NK-92 treated with Interleukin-12 subunit alpha and Interleukin-12 subunit beta, amount 100 ng/mL, for 24 hours (cell line): ENCODE data around the gene PTCH2.

Experiments used
- DNase-seq: peaks from one replicate; lab custom pipeline; 2025; lab: John Stamatoyannopoulos, UW

Gene PTCH2

GRCh38 chr1:44842862-44843655 is at the start of gene PTCH2:
TSS of gene PTCH2 (minus strand) at chr1:44843253. CDS start at chr1:44842932, 321 bp downstream.
- no peak for DNase-seq

GRCh38 chr1:44890007-44890406 is 47.0 kb upstream of the PTCH2 start:
- DNase-seq: no peak

- DNase-seq: no peak
Observed at GRCh38 chr1:44885406-44885805, 42.4 kb upstream of the PTCH2 start.

- no peak for DNase-seq
Observed at GRCh38 chr1:44884746-44885145, 41.7 kb upstream of the PTCH2 start.

- DNase-seq: no peak
Observed at GRCh38 chr1:44881011-44881632, 38.1 kb upstream of the PTCH2 start.

GRCh38 chr1:44874155-44874554 is 31.1 kb upstream of the PTCH2 start:
- DNase-seq: no peak

GRCh38 chr1:44870096-44870495 is 27.0 kb upstream of the PTCH2 start:
- DNase-seq: no peak

GRCh38 chr1:44867801-44868200 is 24.7 kb upstream of the PTCH2 start:
- no peak for DNase-seq

- no peak for DNase-seq
Observed at GRCh38 chr1:44862829-44863401, 19.9 kb upstream of the PTCH2 start.

- no peak for DNase-seq
Observed at GRCh38 chr1:44860891-44861425, 17.9 kb upstream of the PTCH2 start.

- DNase-seq: no peak
Observed at GRCh38 chr1:44860331-44860730, 17.3 kb upstream of the PTCH2 start.

GRCh38 chr1:44857446-44857845 is 14.4 kb upstream of the PTCH2 start:
- no peak for DNase-seq

GRCh38 chr1:44855742-44856141 is 12.7 kb upstream of the PTCH2 start:
- DNase-seq: no peak

GRCh38 chr1:44854970-44855369 is 11.9 kb upstream of the PTCH2 start:
- DNase-seq: no peak

GRCh38 chr1:44853201-44853600 is 10.1 kb upstream of the PTCH2 start:
- no peak for DNase-seq

GRCh38 chr1:44851308-44851707 is 8.3 kb upstream of the PTCH2 start:
- DNase-seq: no peak

- DNase-seq: no peak
Observed at GRCh38 chr1:44849575-44850132, 6.6 kb upstream of the PTCH2 start.

- no peak for DNase-seq
Observed at GRCh38 chr1:44848456-44849181, 5.6 kb upstream of the PTCH2 start.

- no peak for DNase-seq
Observed at GRCh38 chr1:44847845-44848244, 4.8 kb upstream of the PTCH2 start.

- DNase-seq: no peak
Observed at GRCh38 chr1:44846985-44847384, 3.9 kb upstream of the PTCH2 start.

- no peak for DNase-seq
Observed at GRCh38 chr1:44842486-44842861, 579 bp downstream of the PTCH2 start.

- no peak for DNase-seq
Observed at GRCh38 chr1:44839576-44839975, 3.5 kb downstream of the PTCH2 start.
